ENCODE measurements around the gene SPCS2.
"Not testable (repeated sequence)": the region's sequence is repeated elsewhere in the genome, so short reads cannot be mapped to it uniquely, and the experiment has no call there.

Gene SPCS2

DNA sequence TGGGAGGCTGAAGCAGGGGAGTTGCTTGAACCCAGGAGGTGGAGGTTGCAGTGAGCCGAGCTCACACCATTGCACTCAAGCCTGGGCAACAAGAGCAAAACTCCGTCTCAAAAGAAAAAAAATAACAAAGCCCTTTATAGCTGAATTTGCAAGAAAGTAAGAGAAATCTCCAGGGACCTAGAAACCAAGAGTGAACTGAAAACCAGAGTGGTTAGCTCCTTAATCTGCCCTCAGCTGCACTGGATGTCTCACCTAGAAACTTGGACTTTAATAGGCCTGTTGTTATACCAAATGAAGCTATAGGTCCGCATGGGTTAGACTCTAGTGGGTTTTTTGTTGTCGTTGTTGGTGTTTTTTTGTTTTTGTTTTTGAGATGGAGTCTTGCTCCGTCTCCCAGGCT is 43.8 kb downstream of the SPCS2 start:
- no peaks in the 10 kb centered on the region for H3K9me3 Mint-ChIP-seq
- H3K27me3 Mint-ChIP-seq: no peaks in the 10 kb centered on the region
- DNase-seq: no peak
- H3K36me3 Mint-ChIP-seq: peaks cover 21 to 25% of the 10 kb centered on the region in 2 donors
- no peak overlapping the region for H3K4me3 Mint-ChIP-seq
- H3K4me1 Mint-ChIP-seq: peaks cover 16 to 39% of the 10 kb centered on the region in 2 donors
- ATAC-seq (replicated peaks): peak; percentile 28 to 31
- no peak overlapping the region for H3K27ac Mint-ChIP-seq

DNA sequence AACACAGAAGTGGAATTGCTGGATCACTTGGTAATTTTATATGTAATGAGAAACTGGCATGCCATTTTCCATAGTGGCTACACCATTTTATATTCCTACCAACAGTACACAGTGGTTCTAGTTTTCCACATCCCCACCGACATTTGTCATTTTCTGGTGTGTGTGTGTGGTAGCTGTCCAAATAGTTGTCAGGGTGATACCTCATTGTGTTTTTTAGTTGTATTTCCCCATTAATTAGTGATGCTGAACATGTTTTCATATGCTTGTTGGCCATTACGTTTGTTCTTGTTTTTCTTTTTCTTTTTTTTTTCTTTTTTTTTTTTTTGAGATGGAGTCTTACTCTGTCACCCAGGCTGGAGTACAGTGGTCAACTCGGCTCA is 51.9 kb downstream of the SPCS2 start:
- Mint-ChIP-seq H3K27ac (no peak overlapping the region), H3K36me3 (peaks cover 20 to 42% of the 10 kb centered on the region in 2 donors), H3K4me3 (no peak overlapping the region), H3K27me3 (no peaks in the 10 kb centered on the region), H3K9me3 (no peaks in the 10 kb centered on the region), H3K4me1 (peaks cover 0 to 11% of the 10 kb centered on the region in 2 donors)
- no peak for ATAC-seq (replicated peaks)
- no peak for DNase-seq

DNA sequence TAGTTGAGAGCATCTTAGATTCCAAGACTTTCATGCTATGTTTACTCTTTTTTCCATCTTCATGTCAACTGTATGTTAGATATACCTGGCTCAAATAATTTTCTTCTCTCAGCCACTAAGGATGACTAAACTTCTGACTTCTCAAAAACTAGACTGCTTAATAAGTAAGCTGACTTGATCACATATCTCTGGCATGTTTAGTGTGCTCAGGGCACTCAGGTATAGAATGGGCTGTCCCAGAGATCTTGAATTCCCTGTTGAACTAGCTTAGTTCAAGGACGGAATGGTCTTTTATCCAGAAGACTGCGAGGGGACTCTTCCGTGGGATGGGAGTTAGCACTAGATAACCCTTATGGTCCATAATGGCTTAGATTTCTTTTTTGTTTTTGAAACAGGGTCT is 52.6 kb downstream of the SPCS2 start:
- H3K27ac Mint-ChIP-seq: no peak overlapping the region
- no peaks in the 10 kb centered on the region for H3K9me3 Mint-ChIP-seq
- H3K36me3 Mint-ChIP-seq: peaks cover 22 to 39% of the 10 kb centered on the region in 2 donors
- H3K27me3 Mint-ChIP-seq: no peaks in the 10 kb centered on the region
- H3K4me1 Mint-ChIP-seq: peaks cover 0 to 11% of the 10 kb centered on the region in 2 donors
- no peak for DNase-seq
- ATAC-seq (replicated peaks): no peak
- H3K4me3 Mint-ChIP-seq: no peak overlapping the region

DNA sequence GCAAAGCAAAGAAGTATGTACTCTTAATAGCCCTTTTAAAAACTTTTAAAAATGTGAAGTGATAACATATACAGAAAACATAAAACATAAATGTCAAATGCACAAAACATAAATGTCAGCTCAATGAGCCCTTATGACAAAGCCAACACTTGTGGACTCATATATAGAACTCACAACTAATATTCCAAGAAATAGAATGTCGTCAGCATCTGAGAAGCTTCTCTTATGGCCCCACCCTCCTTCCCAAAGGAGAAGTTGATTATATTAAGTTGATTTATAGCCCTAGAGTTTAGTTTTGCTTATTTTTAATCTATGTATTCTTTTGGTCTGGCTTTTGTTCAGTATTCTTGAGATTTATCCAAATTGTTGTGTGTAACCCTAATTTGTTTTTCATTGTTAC is 53.5 kb downstream of the SPCS2 start:
- H3K27me3 Mint-ChIP-seq: no peaks in the 10 kb centered on the region
- ATAC-seq (replicated peaks) (no peak), DNase-seq (no peak)
- no peaks in the 10 kb centered on the region for H3K9me3 Mint-ChIP-seq
- H3K4me1 Mint-ChIP-seq: peaks cover 0 to 11% of the 10 kb centered on the region in 2 donors
- H3K36me3 Mint-ChIP-seq: peaks cover 27 to 47% of the 10 kb centered on the region in 2 donors
- H3K4me3 Mint-ChIP-seq: no peak overlapping the region
- H3K27ac Mint-ChIP-seq: no peak overlapping the region

DNA sequence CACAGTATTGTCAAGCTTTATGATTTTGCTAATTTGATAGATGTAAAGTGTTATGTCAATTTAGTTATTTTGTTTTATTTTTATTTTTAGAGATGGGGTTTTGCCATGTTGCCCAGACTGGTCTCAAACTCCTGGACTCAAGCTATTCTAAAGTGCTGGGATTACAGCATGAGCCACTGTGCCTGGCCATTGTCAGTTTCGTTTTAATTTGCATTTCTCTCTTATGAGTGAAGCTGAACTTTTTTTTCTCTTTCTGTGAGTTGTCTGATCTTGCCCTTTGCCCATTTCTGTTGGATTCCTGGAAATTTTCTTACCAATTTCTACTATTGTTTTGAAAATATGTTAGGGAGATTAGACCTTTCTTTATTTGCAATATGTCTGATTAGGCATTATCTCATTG is 55.1 kb downstream of the SPCS2 start:
- Mint-ChIP-seq H3K27me3 (no peaks in the 10 kb centered on the region), H3K4me1 (peaks cover 0 to 5% of the 10 kb centered on the region in 2 donors), H3K27ac (no peak overlapping the region), H3K36me3 (peaks cover 28 to 42% of the 10 kb centered on the region in 2 donors), H3K9me3 (no peaks in the 10 kb centered on the region), H3K4me3 (no peak overlapping the region)
- ATAC-seq (replicated peaks) (no peak), DNase-seq (no peak)

DNA sequence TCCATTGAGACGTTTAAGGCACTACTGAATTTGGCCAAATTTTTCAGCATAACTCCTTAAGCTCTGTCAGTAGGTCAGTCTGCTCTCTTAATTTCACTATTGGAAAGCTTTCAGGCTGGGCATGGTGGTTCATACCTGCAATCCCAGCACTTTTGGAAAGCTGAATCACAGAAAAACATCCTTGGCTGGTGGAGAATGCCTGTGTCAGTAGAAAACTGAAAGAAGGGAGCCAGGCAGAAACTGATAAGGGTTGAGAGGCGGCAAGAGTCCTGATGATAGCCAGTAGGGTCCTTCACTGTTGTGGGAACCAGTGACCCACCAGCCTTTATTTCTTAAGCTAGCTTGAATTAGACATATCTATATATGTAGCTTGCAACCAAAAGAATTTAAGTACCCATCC is 62.3 kb downstream of the SPCS2 start:
- Mint-ChIP-seq H3K4me3 (no peak overlapping the region), H3K36me3 (peaks cover 35 to 51% of the 10 kb centered on the region in 2 donors), H3K9me3 (no peaks in the 10 kb centered on the region), H3K27me3 (no peaks in the 10 kb centered on the region), H3K4me1 (no peaks in the 10 kb centered on the region), H3K27ac (no peak overlapping the region)
- DNase-seq: no peak
- no peak for ATAC-seq (replicated peaks)

DNA sequence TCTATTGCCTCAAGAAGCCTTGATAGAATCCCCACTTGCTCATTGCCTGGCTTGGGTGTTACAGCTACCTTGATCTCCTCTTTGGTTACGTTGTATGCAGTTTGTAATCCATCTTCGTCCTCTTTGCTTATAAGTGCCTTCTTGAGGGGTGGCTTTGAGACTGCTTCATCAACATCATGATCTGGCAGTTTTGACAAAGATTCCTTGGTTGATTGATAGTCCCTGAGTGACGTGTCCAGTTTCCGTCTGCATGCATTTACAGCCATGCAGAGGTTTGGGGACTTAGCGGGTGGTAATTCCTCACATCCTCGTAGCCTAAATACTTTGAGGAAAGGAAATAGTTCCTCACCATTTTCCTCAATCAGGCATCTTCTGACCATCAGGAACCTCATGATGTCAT is 62.8 kb downstream of the SPCS2 start:
- no peaks in the 10 kb centered on the region for H3K4me1 Mint-ChIP-seq
- H3K36me3 Mint-ChIP-seq: peaks cover 32 to 53% of the 10 kb centered on the region in 2 donors
- no peak overlapping the region for H3K27ac Mint-ChIP-seq
- H3K4me3 Mint-ChIP-seq: no peak overlapping the region
- ATAC-seq (replicated peaks) (no peak), DNase-seq (no peak)
- H3K9me3 Mint-ChIP-seq: no peaks in the 10 kb centered on the region
- no peaks in the 10 kb centered on the region for H3K27me3 Mint-ChIP-seq

DNA sequence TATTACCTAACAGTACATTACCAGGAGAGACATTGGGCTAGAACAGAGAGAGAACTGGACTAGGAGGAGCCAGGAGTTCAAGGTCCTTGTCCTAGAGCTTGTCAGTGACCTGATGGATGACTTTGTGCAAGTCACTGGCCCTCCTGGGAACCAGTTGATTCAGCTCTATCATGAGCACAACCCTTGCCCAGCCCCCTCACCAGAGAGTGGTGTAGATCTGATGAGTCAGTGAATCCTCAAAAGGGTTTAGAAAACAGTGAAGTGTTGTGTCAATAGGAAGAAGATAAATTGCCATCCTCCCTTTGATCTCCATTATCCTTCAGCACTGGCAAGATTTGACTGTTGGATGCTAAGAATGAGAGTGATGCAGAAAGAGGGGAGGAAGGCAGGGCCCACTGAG is 64.0 kb downstream of the SPCS2 start:
- no peak for ATAC-seq (replicated peaks)
- no peaks in the 10 kb centered on the region for H3K27me3 Mint-ChIP-seq
- no peak overlapping the region for H3K4me3 Mint-ChIP-seq
- H3K9me3 Mint-ChIP-seq: no peaks in the 10 kb centered on the region
- H3K36me3 Mint-ChIP-seq: peaks cover 28 to 51% of the 10 kb centered on the region in 2 donors
- H3K4me1 Mint-ChIP-seq: no peaks in the 10 kb centered on the region
- no peak for DNase-seq
- H3K27ac Mint-ChIP-seq: no peak overlapping the region

DNA sequence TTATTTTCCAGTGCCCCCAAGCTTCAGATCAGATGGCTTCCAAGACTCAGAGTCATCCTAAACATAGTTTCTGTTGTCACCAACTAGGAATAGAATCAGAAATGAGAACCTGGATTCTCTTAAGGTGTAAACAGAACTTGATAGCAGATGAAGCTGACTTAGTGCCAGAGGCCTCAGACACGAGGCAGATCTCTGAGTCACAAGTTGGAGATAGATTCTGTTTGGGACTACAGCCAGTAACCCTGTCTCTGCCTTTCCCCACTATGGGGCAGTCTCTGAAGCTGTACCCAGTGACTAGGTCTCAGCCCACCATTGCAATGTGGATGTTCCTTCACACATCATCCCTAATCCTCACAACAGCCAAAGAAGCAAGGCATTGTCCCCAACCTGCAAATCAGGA is 65.1 kb downstream of the SPCS2 start:
- DNase-seq (no peak), ATAC-seq (replicated peaks) (no peak)
- H3K9me3 Mint-ChIP-seq: peaks cover 4% of the 10 kb centered on the region in 2 donors
- peaks cover 27 to 53% of the 10 kb centered on the region in 2 donors for H3K36me3 Mint-ChIP-seq
- no peaks in the 10 kb centered on the region for H3K27me3 Mint-ChIP-seq
- no peak overlapping the region for H3K27ac Mint-ChIP-seq
- no peak overlapping the region for H3K4me3 Mint-ChIP-seq
- H3K4me1 Mint-ChIP-seq: no peaks in the 10 kb centered on the region

DNA sequence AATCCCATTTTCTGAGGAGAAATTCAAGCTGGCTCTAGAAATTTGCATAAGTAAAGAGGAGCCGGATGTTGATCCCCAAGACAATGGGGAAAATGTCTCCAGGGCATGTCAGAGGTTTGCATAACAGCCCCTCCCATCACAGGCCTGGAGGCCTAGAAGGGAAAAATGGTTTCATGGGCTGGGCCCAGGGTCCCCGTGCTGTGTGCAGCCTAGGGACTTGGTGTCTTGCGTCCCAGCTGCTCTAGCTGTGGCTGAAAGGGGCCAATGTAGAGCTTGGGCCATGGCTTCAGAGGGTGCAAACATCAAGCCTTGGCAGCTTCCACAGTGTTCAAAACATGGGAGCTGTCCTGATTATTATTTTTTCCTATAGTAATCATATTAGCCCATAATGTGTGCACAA is 70.1 kb downstream of the SPCS2 start:
- not testable (repeated sequence) for H3K4me1 Mint-ChIP-seq; H3K9me3 Mint-ChIP-seq; ATAC-seq (replicated peaks); DNase-seq; H3K27me3 Mint-ChIP-seq; H3K27ac Mint-ChIP-seq; H3K4me3 Mint-ChIP-seq
- H3K36me3 Mint-ChIP-seq: peaks cover 12 to 22% of the 10 kb centered on the region in 2 donors

DNA sequence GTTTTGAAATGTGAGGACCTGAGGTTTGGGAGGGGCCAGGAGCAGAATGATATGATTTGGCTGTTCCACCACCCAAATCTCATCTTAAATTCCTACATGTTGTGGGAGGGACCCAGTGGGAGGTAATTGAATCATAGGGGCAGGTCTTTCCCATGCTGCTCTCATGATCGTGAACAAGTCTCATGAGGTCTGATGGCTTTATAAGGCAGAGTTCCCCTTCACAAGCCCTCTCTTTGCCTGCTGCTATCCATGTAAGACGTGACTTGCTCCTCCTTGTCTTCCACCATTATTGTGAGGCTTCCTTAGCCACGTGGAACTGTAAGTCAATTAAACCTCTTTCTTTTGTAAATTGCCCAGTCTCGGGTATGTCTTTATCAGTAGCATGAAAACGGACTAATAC is 71.3 kb downstream of the SPCS2 start:
- not testable (repeated sequence) for H3K4me3 Mint-ChIP-seq; ATAC-seq (replicated peaks); H3K4me1 Mint-ChIP-seq; H3K27ac Mint-ChIP-seq; H3K9me3 Mint-ChIP-seq; DNase-seq; H3K27me3 Mint-ChIP-seq
- peaks cover 12 to 21% of the 10 kb centered on the region in 2 donors for H3K36me3 Mint-ChIP-seq

DNA sequence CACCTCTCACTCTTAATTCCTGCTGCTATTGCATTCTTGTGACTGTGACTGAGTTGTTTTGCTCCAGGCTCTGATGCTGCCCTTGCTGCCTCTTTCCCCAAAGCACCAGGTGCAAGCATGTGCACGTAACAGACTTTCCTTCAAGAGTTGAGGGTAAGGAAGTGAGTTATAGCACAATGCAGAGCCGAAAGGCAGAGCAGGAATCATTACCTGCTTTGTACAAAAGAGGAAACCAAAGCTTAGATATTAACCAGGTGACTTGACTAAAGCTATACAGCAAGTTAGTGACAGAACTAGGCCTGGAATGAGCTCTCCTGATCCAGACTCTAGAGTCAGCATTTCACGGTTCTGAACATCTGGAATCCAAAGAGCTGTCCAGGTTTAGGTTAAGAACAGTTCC is 73.2 kb downstream of the SPCS2 start:
- H3K4me1 Mint-ChIP-seq: peaks cover 0 to 3% of the 10 kb centered on the region in 2 donors
- ATAC-seq (replicated peaks): no peak
- no peak for DNase-seq
- peaks cover 9 to 11% of the 10 kb centered on the region in 2 donors for H3K36me3 Mint-ChIP-seq
- no peaks in the 10 kb centered on the region for H3K27me3 Mint-ChIP-seq
- H3K27ac Mint-ChIP-seq: no peak overlapping the region
- H3K4me3 Mint-ChIP-seq: no peak overlapping the region
- peaks cover 4% of the 10 kb centered on the region in 2 donors for H3K9me3 Mint-ChIP-seq

DNA sequence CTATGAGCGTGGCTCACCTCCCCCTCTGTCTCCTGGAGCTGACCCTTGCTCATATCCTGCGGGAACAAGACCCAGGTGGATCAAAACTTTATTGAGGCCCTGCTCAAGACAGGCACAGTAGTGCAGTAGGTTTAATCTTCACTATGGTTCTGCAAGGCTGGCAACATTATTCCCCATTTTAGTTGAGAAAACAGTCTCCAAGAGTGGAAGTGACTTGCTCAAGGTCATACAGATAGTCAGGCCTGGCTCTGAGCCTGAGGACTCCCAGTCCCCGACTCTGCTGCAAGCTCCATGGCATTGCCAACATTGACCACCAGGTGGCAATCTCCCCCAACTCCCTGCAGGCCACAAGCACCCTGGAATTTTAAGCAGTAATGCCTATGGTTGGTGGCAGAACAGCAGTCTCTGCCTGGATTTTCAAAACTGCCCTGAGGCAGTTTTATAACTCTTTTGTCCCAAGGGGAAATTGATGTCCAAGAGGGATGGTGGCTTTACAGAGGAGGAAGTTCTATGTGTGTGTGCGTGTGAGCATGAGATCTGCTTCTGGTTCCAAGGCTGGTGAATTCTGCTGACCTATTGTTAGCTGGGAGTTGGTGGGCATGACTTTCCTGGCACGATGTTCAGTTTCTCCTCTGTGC is 73.8 kb downstream of the SPCS2 start:
- DNase-seq: peak; percentile 63
- peak; percentile 90 to 96 for ATAC-seq (replicated peaks)
- Mint-ChIP-seq H3K36me3 (peaks cover 9 to 11% of the 10 kb centered on the region in 2 donors), H3K4me3 (no peak overlapping the region), H3K27ac (no peak overlapping the region), H3K4me1 (peaks cover 0 to 3% of the 10 kb centered on the region in 2 donors), H3K9me3 (peaks cover 4% of the 10 kb centered on the region in 2 donors), H3K27me3 (no peaks in the 10 kb centered on the region)

DNA sequence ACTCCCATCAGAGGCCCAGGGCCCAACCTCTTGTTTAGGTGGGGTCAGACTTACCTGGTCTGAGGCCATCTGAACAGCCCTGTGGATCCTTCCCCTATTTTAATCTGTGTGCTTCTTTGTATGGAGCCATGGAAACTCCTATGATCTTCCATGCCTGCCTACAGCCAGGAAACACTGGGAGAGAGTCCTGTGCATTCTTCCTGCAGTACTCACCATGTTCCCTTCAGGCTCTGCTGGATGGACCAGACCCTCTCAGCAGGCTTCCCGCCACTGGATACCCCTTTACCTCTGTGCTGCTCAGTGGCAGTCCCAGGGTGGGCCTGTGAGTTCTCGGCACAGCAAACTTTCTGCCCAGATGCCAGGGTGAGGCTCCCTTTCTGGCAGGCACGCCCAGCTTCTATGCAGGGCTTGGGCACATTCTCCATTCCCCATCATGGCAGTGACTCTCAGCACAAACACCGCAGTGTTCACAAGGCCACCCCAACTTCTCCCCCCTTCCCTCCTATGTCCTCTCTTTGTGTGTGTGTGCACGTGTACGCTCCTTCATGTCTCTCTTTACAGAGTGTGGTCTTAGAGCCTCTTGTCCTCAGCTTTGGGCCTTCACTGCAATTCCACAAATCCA is 74.5 kb downstream of the SPCS2 start:
- DNase-seq: no peak
- no peaks in the 10 kb centered on the region for H3K27me3 Mint-ChIP-seq
- no peak overlapping the region for H3K27ac Mint-ChIP-seq
- peaks cover 4 to 7% of the 10 kb centered on the region in 2 donors for H3K36me3 Mint-ChIP-seq
- H3K9me3 Mint-ChIP-seq: peaks cover 4% of the 10 kb centered on the region in 2 donors
- peaks cover 0 to 3% of the 10 kb centered on the region in 2 donors for H3K4me1 Mint-ChIP-seq
- no peak for ATAC-seq (replicated peaks)
- no peak overlapping the region for H3K4me3 Mint-ChIP-seq

DNA sequence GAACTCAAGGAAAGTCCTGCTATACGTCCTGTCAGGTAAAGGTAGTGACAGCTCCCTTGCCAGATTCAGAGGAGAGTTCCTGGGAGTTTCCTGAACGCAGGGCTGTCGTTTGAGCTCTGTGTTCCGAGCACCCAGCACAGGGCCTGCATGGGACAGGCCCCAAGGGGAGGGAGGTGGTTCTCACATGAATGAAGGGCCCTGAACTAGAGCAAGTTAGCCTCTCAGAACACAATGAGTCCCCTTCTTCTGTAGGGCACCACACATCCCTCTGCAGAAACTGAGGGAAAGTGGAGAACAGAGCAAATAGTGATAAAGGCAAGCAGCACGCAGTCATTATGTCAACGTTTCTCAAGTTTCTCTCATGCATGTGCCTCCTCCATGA is 75.0 kb downstream of the SPCS2 start:
- peaks cover 0 to 3% of the 10 kb centered on the region in 2 donors for H3K4me1 Mint-ChIP-seq
- no peak for DNase-seq
- no peaks in the 10 kb centered on the region for H3K9me3 Mint-ChIP-seq
- no peak overlapping the region for H3K4me3 Mint-ChIP-seq
- ATAC-seq (replicated peaks): no peak
- H3K27ac Mint-ChIP-seq: no peak overlapping the region
- peaks cover 0 to 3% of the 10 kb centered on the region in 2 donors for H3K36me3 Mint-ChIP-seq
- H3K27me3 Mint-ChIP-seq: no peaks in the 10 kb centered on the region
